Measurements from ENCODE around the gene AASDH. TPM values are rescaled to one million over a fixed set of nuclear protein-coding genes. Genes with fewer than 3 reads are reported as not detected.
"Not testable (repeated sequence)": the region's sequence is repeated elsewhere in the genome, so short reads cannot be mapped to it uniquely, and the experiment has no call there.

AASDH gene
- total RNA-seq, 1 donor = 16.3 TPM

DNA sequence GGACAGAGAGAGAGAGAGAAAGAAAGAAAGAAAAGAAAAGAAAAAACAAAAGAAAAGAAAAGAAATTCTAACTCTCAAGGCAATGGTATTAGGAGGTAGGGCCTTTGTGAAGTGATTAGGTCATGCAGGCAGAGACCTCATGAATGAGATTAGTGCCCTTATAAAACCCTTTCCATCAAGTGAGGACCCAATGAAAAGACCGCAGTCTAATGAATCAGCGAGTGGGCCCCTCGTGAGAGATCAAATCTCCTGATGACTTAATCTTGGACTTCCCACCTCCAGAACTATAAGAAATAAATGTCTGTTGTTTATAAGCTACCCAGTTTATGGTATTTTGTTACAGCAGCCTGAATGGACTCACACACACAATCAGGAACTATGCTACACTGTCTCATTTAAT is 16.9 kb downstream of the AASDH start:
- Histone ChIP-seq H3K27me3 (ENCODE audit: insufficient read depth, low read length) (no peaks in the 10 kb centered on the region), H3K9me3 (ENCODE audit: low read depth, low read length) (no peaks in the 10 kb centered on the region), H3K4me1 (ENCODE audit: insufficient read depth, low read length) (no peaks in the 10 kb centered on the region), H3K4me3 (ENCODE audit: low read length) (no peak overlapping the region)

- H3K27me3 ChIP-seq (ENCODE audit: insufficient read depth, low read length); H3K4me3 ChIP-seq (ENCODE audit: low read length); H3K9me3 ChIP-seq (ENCODE audit: low read depth, low read length); H3K4me1 ChIP-seq (ENCODE audit: insufficient read depth, low read length): not testable (repeated sequence)
Observed at GRCh38 chr4:56362981-56363380, 24.3 kb downstream of the AASDH start.

DNA sequence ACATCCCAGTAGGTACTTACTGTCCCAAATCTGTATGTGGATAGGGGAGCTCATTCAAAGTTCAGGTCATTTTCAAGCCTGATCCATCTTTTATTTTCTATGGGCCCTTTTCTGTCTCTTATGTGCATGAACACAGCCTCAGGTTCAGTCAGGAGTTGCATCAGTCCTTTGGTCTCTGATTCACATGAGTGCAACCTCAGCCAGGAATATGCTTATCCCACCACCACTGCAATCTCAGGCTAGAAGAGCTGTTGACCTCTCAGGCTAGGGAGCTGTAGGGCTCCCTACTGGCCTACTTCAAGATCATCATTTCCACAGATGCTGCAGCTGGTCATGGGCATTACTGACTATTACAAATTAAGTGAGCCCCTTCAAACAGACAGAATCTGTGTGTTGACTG is 27.2 kb downstream of the AASDH start:
- no peaks in the 10 kb centered on the region for H3K4me1 ChIP-seq (ENCODE audit: insufficient read depth, low read length)
- H3K27me3 ChIP-seq (ENCODE audit: insufficient read depth, low read length) = no peaks in the 10 kb centered on the region
- H3K4me3 ChIP-seq (ENCODE audit: low read length) = no peak overlapping the region
- H3K9me3 ChIP-seq (ENCODE audit: low read depth, low read length) = no peaks in the 10 kb centered on the region

DNA sequence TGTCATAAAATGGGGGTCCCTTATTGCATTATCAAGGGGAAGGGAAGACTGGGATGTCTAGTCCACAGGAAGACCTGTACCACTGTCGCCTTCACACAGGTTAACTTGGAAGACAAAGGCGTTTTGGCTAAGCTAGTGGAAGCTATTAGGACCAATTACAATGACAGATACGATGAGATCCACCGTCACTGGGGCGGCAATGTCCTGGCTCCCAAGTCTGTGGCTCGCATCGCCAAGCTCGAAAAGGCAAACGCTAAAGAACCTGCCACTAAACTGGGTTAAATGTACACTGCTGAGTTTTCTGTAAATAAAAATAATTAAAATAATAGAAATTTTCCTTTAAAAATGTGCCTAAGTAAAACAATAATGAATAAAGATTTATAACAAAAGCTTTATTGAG is 30.6 kb downstream of the AASDH start:
- H3K4me1 ChIP-seq (ENCODE audit: insufficient read depth, low read length) = no peaks in the 10 kb centered on the region
- H3K4me3 ChIP-seq (ENCODE audit: low read length) = no peak overlapping the region
- no peaks in the 10 kb centered on the region for H3K27me3 ChIP-seq (ENCODE audit: insufficient read depth, low read length)
- H3K9me3 ChIP-seq (ENCODE audit: low read depth, low read length) = no peaks in the 10 kb centered on the region

GRCh38 chr4:56348576-56348975 is 38.7 kb downstream of the AASDH start:
- H3K9me3 ChIP-seq (ENCODE audit: low read depth, low read length) = no peaks in the 10 kb centered on the region
- no peaks in the 10 kb centered on the region for H3K27me3 ChIP-seq (ENCODE audit: insufficient read depth, low read length)
- no peaks in the 10 kb centered on the region for H3K4me1 ChIP-seq (ENCODE audit: insufficient read depth, low read length)
- no peak overlapping the region for H3K4me3 ChIP-seq (ENCODE audit: low read length)

GRCh38 chr4:56345458-56345857 is 41.8 kb downstream of the AASDH start:
- H3K4me1 ChIP-seq (ENCODE audit: insufficient read depth, low read length) = no peaks in the 10 kb centered on the region
- no peaks in the 10 kb centered on the region for H3K27me3 ChIP-seq (ENCODE audit: insufficient read depth, low read length)
- no peaks in the 10 kb centered on the region for H3K9me3 ChIP-seq (ENCODE audit: low read depth, low read length)
- H3K4me3 ChIP-seq (ENCODE audit: low read length) = no peak overlapping the region

DNA sequence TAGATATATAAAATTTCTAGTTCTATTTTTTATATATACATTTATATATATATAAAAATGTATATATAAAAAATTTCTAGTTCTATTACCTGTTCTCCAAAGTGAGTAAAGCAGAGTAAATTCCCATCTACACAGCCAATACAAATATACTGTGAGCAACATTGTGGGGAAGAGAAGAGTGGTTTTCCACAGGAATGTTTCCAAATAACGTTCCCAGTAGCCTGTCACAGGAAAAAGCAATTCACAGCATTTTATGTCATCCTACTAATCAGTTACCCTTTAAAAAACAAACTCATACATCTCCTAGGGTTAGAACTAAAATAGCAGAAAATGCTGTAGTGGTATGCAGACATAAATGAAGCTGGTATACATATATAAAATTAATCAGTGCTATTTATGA is 44.5 kb downstream of the AASDH start:
- Histone ChIP-seq H3K9me3 (ENCODE audit: low read depth, low read length) (no peaks in the 10 kb centered on the region), H3K4me1 (ENCODE audit: insufficient read depth, low read length) (no peaks in the 10 kb centered on the region), H3K27me3 (ENCODE audit: insufficient read depth, low read length) (no peaks in the 10 kb centered on the region), H3K4me3 (ENCODE audit: low read length) (no peak overlapping the region)

GRCh38 chr4:56330691-56331090 is 56.6 kb downstream of the AASDH start:
- H3K4me3 ChIP-seq (ENCODE audit: low read length) = no peak overlapping the region
- no peaks in the 10 kb centered on the region for H3K9me3 ChIP-seq (ENCODE audit: low read depth, low read length)
- H3K4me1 ChIP-seq (ENCODE audit: insufficient read depth, low read length) = no peaks in the 10 kb centered on the region
- no peaks in the 10 kb centered on the region for H3K27me3 ChIP-seq (ENCODE audit: insufficient read depth, low read length)

GRCh38 chr4:56326363-56326762 is 60.9 kb downstream of the AASDH start:
- Histone ChIP-seq H3K9me3 (ENCODE audit: low read depth, low read length) (no peaks in the 10 kb centered on the region), H3K4me1 (ENCODE audit: insufficient read depth, low read length) (no peaks in the 10 kb centered on the region)

GRCh38 chr4:56324011-56324610 is 63.2 kb downstream of the AASDH start:
- no peaks in the 10 kb centered on the region for H3K4me1 ChIP-seq (ENCODE audit: insufficient read depth, low read length)
- H3K4me3 ChIP-seq (ENCODE audit: low read length) = no peak overlapping the region
- no peaks in the 10 kb centered on the region for H3K9me3 ChIP-seq (ENCODE audit: low read depth, low read length)
- no peaks in the 10 kb centered on the region for H3K27me3 ChIP-seq (ENCODE audit: insufficient read depth, low read length)

More at GRCh38 chr4:56326363-56326762, 60.9 kb downstream of the AASDH start:
- Histone ChIP-seq H3K27me3 (ENCODE audit: insufficient read depth, low read length) (no peaks in the 10 kb centered on the region), H3K4me3 (ENCODE audit: low read length) (no peak overlapping the region)

- H3K27me3 ChIP-seq (ENCODE audit: insufficient read depth, low read length) = no peaks in the 10 kb centered on the region
- no peaks in the 10 kb centered on the region for H3K9me3 ChIP-seq (ENCODE audit: low read depth, low read length)
- H3K4me1 ChIP-seq (ENCODE audit: insufficient read depth, low read length) = no peaks in the 10 kb centered on the region
- no peak overlapping the region for H3K4me3 ChIP-seq (ENCODE audit: low read length)
Observed at GRCh38 chr4:56323327-56323726, 64.0 kb downstream of the AASDH start.

GRCh38 chr4:56321251-56321650 is 66.0 kb downstream of the AASDH start:
- Histone ChIP-seq H3K9me3 (ENCODE audit: low read depth, low read length) (no peaks in the 10 kb centered on the region), H3K27me3 (ENCODE audit: insufficient read depth, low read length) (no peaks in the 10 kb centered on the region), H3K4me1 (ENCODE audit: insufficient read depth, low read length) (no peaks in the 10 kb centered on the region), H3K4me3 (ENCODE audit: low read length) (no peak overlapping the region)

DNA sequence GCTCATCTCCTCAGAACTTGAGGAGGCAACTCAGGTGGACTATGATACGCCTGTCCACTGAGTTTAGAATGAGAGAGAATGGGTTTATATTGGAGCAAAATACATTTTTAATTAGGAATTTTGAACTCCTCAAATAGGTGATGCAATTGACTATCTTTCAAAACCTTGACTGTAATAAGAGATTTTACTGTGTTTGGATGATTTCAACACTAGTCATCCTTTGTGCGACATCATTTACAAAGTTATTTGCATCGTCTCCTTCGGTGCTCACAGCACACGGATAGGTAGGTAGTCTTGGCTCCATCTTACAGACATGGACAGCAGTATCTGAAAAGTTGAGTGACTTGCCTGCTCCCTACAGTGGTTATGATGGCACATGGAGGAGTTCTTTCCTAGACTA is 67.0 kb downstream of the AASDH start:
- no peaks in the 10 kb centered on the region for H3K9me3 ChIP-seq (ENCODE audit: low read depth, low read length)
- no peaks in the 10 kb centered on the region for H3K4me1 ChIP-seq (ENCODE audit: insufficient read depth, low read length)
- no peak overlapping the region for H3K4me3 ChIP-seq (ENCODE audit: low read length)
- no peaks in the 10 kb centered on the region for H3K27me3 ChIP-seq (ENCODE audit: insufficient read depth, low read length)

GRCh38 chr4:56318555-56318954 is 68.7 kb downstream of the AASDH start:
- Histone ChIP-seq H3K4me1 (ENCODE audit: insufficient read depth, low read length) (no peaks in the 10 kb centered on the region), H3K4me3 (ENCODE audit: low read length) (no peak overlapping the region), H3K9me3 (ENCODE audit: low read depth, low read length) (no peaks in the 10 kb centered on the region), H3K27me3 (ENCODE audit: insufficient read depth, low read length) (no peaks in the 10 kb centered on the region)

GRCh38 chr4:56317749-56318148 is 69.5 kb downstream of the AASDH start:
- H3K4me3 ChIP-seq (ENCODE audit: low read length) = no peak overlapping the region
- H3K4me1 ChIP-seq (ENCODE audit: insufficient read depth, low read length) = no peaks in the 10 kb centered on the region
- H3K9me3 ChIP-seq (ENCODE audit: low read depth, low read length) = no peaks in the 10 kb centered on the region
- H3K27me3 ChIP-seq (ENCODE audit: insufficient read depth, low read length) = no peaks in the 10 kb centered on the region

DNA sequence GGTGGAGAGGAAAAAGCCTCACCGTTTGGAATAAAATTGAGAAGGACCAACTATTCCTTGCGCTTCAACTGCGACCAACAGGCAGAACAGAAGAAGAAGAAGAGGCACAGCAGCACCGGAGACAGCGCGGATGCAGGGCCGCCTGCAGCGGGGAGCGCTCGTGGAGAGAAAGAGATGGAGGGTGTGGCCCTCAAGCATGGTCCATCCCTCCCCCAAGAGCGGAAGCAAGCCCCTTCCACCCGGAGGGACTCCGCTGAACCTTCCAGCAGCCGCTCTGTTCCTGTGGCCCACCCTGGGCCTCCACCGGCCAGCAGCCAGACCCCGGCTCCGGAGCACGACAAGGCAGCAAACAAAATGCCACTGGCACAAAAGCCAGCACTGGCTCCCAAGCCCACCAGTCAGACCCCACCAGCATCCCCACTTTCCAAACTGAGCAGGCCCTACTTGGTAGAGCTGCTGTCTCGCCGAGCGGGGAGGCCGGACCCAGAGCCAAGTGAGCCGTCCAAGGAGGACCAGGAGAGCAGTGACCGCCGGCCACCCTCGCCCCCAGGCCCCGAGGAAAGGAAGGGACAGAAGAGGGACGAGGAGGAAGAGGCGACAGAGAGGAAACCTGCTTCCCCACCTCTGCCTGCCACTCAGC is 71.2 kb downstream of the AASDH start:
- Histone ChIP-seq H3K4me3 (ENCODE audit: low read length) (no peak overlapping the region), H3K4me1 (ENCODE audit: insufficient read depth, low read length) (no peaks in the 10 kb centered on the region), H3K9me3 (ENCODE audit: low read depth, low read length) (no peaks in the 10 kb centered on the region), H3K27me3 (ENCODE audit: insufficient read depth, low read length) (no peaks in the 10 kb centered on the region)
